ENCODE results near the gene PLB1.

PLB1 gene

DNA sequence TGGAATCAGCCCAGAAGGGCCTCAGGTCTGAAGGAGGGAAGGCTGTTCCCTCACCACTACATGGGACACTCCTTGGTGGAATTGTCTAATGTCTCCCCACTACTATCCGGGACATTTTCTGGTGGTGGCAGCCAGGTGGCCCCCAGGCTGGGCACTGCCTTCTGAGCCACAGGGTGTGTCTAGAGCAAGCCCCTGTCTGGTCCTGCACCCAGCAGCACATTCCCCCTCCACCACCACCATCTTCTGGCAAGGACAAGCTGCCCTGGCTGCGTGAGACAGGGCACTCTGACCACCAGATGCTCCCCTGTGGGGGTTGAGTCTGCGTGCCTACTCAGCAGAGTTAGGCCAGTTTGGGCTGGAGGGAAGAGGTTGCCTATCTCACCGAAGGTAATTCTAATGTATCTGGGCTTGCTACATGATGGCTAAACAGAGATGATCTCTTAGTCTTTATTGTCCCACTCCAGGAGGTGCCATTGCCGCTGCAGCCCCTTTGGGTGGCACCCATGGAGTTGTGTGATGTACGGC lies 106.3 kb downstream of the PLB1 start:
- no peak for DNase-seq
- no peak overlapping the region for H2AFZ ChIP-seq (ENCODE audit: low read depth, low read length)
- peaks cover 10% of the 10 kb centered on the region for H3K4me1 ChIP-seq (ENCODE audit: control insufficient read depth, insufficient read depth, low read depth, low read length)
- H3K4me2 ChIP-seq (ENCODE audit: low read length, poor library complexity, severe bottlenecking) = no peak overlapping the region
- no peak overlapping the region for H4K91ac ChIP-seq (ENCODE audit: low read length)
- no peak overlapping the region for H3K23ac ChIP-seq (ENCODE audit: low read length in 2 of 2)
- no peaks in the 10 kb centered on the region for H3K27me3 ChIP-seq (ENCODE audit: control insufficient read depth in 1 of 2, insufficient read depth in 1 of 2, low read length in 2 of 2)
- 97% methylated on average over 6 of the region's 6 CpGs for WGBS
- H3K79me1 ChIP-seq (replicated peaks; ENCODE audit: low read length, poor library complexity, severe bottlenecking) = peaks cover 2% of the 10 kb centered on the region
- H3K36me3 ChIP-seq (ENCODE audit: control insufficient read depth in 1 of 2, insufficient read depth in 2 of 2, low read depth in 1 of 2, low read length in 2 of 2) = no peaks in the 10 kb centered on the region
- no peak overlapping the region for H2BK5ac ChIP-seq (ENCODE audit: low read depth, low read length, poor library complexity, severe bottlenecking)
- H2BK12ac ChIP-seq (ENCODE audit: low read length in 2 of 2) = no peak overlapping the region
- no peak overlapping the region for H2BK120ac ChIP-seq (ENCODE audit: low read depth, low read length)
- H3K9ac ChIP-seq (ENCODE audit: low read length) = no peak overlapping the region
- H3K14ac ChIP-seq (ENCODE audit: low read length in 2 of 2) = no peak overlapping the region
- H3K27ac ChIP-seq (ENCODE audit: low read length, poor library complexity, severe bottlenecking) = no peak overlapping the region
- H2AK5ac ChIP-seq (ENCODE audit: low read length, severe bottlenecking) = no peak overlapping the region
- no peak overlapping the region for H3K4ac ChIP-seq (ENCODE audit: low read depth in 1 of 2, low read length in 2 of 2)
- H4K8ac ChIP-seq (ENCODE audit: low read length) = no peak overlapping the region
- H3K18ac ChIP-seq (ENCODE audit: low read depth in 1 of 2, low read length in 2 of 2) = no peak overlapping the region
- H3K4me3 ChIP-seq (ENCODE audit: insufficient read depth in 1 of 2, low read depth in 1 of 2, low read length in 2 of 2) = no peak overlapping the region
- no peak overlapping the region for H2BK15ac ChIP-seq (ENCODE audit: low read depth, poor library complexity, severe bottlenecking)
- no peaks in the 10 kb centered on the region for H3K9me3 ChIP-seq (ENCODE audit: control insufficient read depth, low read length)

GRCh38 chr2:28602751-28603639 lies 107.1 kb downstream of the PLB1 start:
- H2AFZ ChIP-seq (ENCODE audit: low read depth, low read length) = no peak overlapping the region
- 100% methylated on average over 3 of the region's 3 CpGs for WGBS
- H3K4me1 ChIP-seq (ENCODE audit: control insufficient read depth, insufficient read depth, low read depth, low read length) = peaks cover 13% of the 10 kb centered on the region
- H3K14ac ChIP-seq (ENCODE audit: low read length in 2 of 2) = peak overlapping the region in 1 of 2 experiments; percentile 46
- H2BK12ac ChIP-seq (ENCODE audit: low read length in 2 of 2) = peak overlapping the region in 1 of 2 experiments; percentile 92
- no peak overlapping the region for H3K4me3 ChIP-seq (ENCODE audit: insufficient read depth in 1 of 2, low read depth in 1 of 2, low read length in 2 of 2)
- H4K91ac ChIP-seq (ENCODE audit: low read length) = no peak overlapping the region
- H2BK120ac ChIP-seq (ENCODE audit: low read depth, low read length) = no peak overlapping the region
- no peak overlapping the region for H2AK5ac ChIP-seq (ENCODE audit: low read length, severe bottlenecking)
- no peak overlapping the region for H4K8ac ChIP-seq (ENCODE audit: low read length)
- no peak overlapping the region for H3K4ac ChIP-seq (ENCODE audit: low read depth in 1 of 2, low read length in 2 of 2)
- H3K18ac ChIP-seq (ENCODE audit: low read depth in 1 of 2, low read length in 2 of 2) = peak overlapping the region in 1 of 2 experiments; percentile 22
- H3K27me3 ChIP-seq (ENCODE audit: control insufficient read depth in 1 of 2, insufficient read depth in 1 of 2, low read length in 2 of 2) = no peaks in the 10 kb centered on the region
- H2BK5ac ChIP-seq (ENCODE audit: low read depth, low read length, poor library complexity, severe bottlenecking) = no peak overlapping the region
- no peak overlapping the region for H3K4me2 ChIP-seq (ENCODE audit: low read length, poor library complexity, severe bottlenecking)
- no peaks in the 10 kb centered on the region for H3K36me3 ChIP-seq (ENCODE audit: control insufficient read depth in 1 of 2, insufficient read depth in 2 of 2, low read depth in 1 of 2, low read length in 2 of 2)
- no peaks in the 10 kb centered on the region for H3K9me3 ChIP-seq (ENCODE audit: control insufficient read depth, low read length)
- H3K27ac ChIP-seq (ENCODE audit: low read length, poor library complexity, severe bottlenecking) = no peak overlapping the region
- H3K79me1 ChIP-seq (replicated peaks; ENCODE audit: low read length, poor library complexity, severe bottlenecking) = peaks cover 2% of the 10 kb centered on the region
- H3K23ac ChIP-seq (ENCODE audit: low read length in 2 of 2) = no peak overlapping the region
- peak overlapping the region; percentile 56 for H2BK15ac ChIP-seq (ENCODE audit: low read depth, poor library complexity, severe bottlenecking)
- no peak overlapping the region for H3K9ac ChIP-seq (ENCODE audit: low read length)
- DNase-seq = no peak

- WGBS = 86% methylated on average over 6 of the region's 10 CpGs
- Histone ChIP-seq H3K4me1 (ENCODE audit: control insufficient read depth, insufficient read depth, low read depth, low read length) (peaks cover 15% of the 10 kb centered on the region), H2AFZ (ENCODE audit: low read depth, low read length) (no peak overlapping the region), H4K91ac (ENCODE audit: low read length) (peak overlapping the region; percentile 32), H3K14ac (ENCODE audit: low read length in 2 of 2) (no peak overlapping the region), H3K4me2 (ENCODE audit: low read length, poor library complexity, severe bottlenecking) (no peak overlapping the region), H3K27ac (ENCODE audit: low read length, poor library complexity, severe bottlenecking) (no peak overlapping the region), H3K4me3 (ENCODE audit: insufficient read depth in 1 of 2, low read depth in 1 of 2, low read length in 2 of 2) (no peak overlapping the region), H4K8ac (ENCODE audit: low read length) (no peak overlapping the region), H2AK5ac (ENCODE audit: low read length, severe bottlenecking) (peak overlapping the region; percentile 11), H3K9ac (ENCODE audit: low read length) (no peak overlapping the region), H3K23ac (ENCODE audit: low read length in 2 of 2) (no peak overlapping the region), H3K9me3 (ENCODE audit: control insufficient read depth, low read length) (no peaks in the 10 kb centered on the region), H2BK120ac (ENCODE audit: low read depth, low read length) (no peak overlapping the region), H3K79me1 (replicated peaks; ENCODE audit: low read length, poor library complexity, severe bottlenecking) (peaks cover 2% of the 10 kb centered on the region), H3K36me3 (ENCODE audit: control insufficient read depth in 1 of 2, insufficient read depth in 2 of 2, low read depth in 1 of 2, low read length in 2 of 2) (no peaks in the 10 kb centered on the region), H2BK12ac (ENCODE audit: low read length in 2 of 2) (peak overlapping the region; percentile 28 to 40), H3K4ac (ENCODE audit: low read depth in 1 of 2, low read length in 2 of 2) (no peak overlapping the region), H3K27me3 (ENCODE audit: control insufficient read depth in 1 of 2, insufficient read depth in 1 of 2, low read length in 2 of 2) (no peaks in the 10 kb centered on the region), H3K18ac (ENCODE audit: low read depth in 1 of 2, low read length in 2 of 2) (peak overlapping the region in 1 of 2 experiments; percentile 16), H2BK15ac (ENCODE audit: low read depth, poor library complexity, severe bottlenecking) (no peak overlapping the region), H2BK5ac (ENCODE audit: low read depth, low read length, poor library complexity, severe bottlenecking) (no peak overlapping the region)
- DNase-seq = no peak
Observed at GRCh38 chr2:28603821-28604220, 108.0 kb downstream of the PLB1 start.

GRCh38 chr2:28604284-28604843 lies 108.5 kb downstream of the PLB1 start:
- H3K23ac ChIP-seq (ENCODE audit: low read length in 2 of 2) = no peak overlapping the region
- peak overlapping the region; percentile 11 for H2AK5ac ChIP-seq (ENCODE audit: low read length, severe bottlenecking)
- H2BK120ac ChIP-seq (ENCODE audit: low read depth, low read length) = no peak overlapping the region
- H3K4me3 ChIP-seq (ENCODE audit: insufficient read depth in 1 of 2, low read depth in 1 of 2, low read length in 2 of 2) = no peak overlapping the region
- no peaks in the 10 kb centered on the region for H3K27me3 ChIP-seq (ENCODE audit: control insufficient read depth in 1 of 2, insufficient read depth in 1 of 2, low read length in 2 of 2)
- no peak overlapping the region for H4K91ac ChIP-seq (ENCODE audit: low read length)
- no peak overlapping the region for H3K9ac ChIP-seq (ENCODE audit: low read length)
- H2AFZ ChIP-seq (ENCODE audit: low read depth, low read length) = no peak overlapping the region
- no peak overlapping the region for H4K8ac ChIP-seq (ENCODE audit: low read length)
- H2BK15ac ChIP-seq (ENCODE audit: low read depth, poor library complexity, severe bottlenecking) = no peak overlapping the region
- peaks cover 2% of the 10 kb centered on the region for H3K79me1 ChIP-seq (replicated peaks; ENCODE audit: low read length, poor library complexity, severe bottlenecking)
- WGBS = 95% methylated on average over 9 of the region's 9 CpGs
- no peak overlapping the region for H2BK5ac ChIP-seq (ENCODE audit: low read depth, low read length, poor library complexity, severe bottlenecking)
- no peaks in the 10 kb centered on the region for H3K9me3 ChIP-seq (ENCODE audit: control insufficient read depth, low read length)
- H3K4me2 ChIP-seq (ENCODE audit: low read length, poor library complexity, severe bottlenecking) = no peak overlapping the region
- no peaks in the 10 kb centered on the region for H3K36me3 ChIP-seq (ENCODE audit: control insufficient read depth in 1 of 2, insufficient read depth in 2 of 2, low read depth in 1 of 2, low read length in 2 of 2)
- H3K4me1 ChIP-seq (ENCODE audit: control insufficient read depth, insufficient read depth, low read depth, low read length) = peaks cover 15% of the 10 kb centered on the region
- H3K27ac ChIP-seq (ENCODE audit: low read length, poor library complexity, severe bottlenecking) = no peak overlapping the region
- H2BK12ac ChIP-seq (ENCODE audit: low read length in 2 of 2) = peak overlapping the region in 1 of 2 experiments; percentile 40
- DNase-seq = no peak
- H3K4ac ChIP-seq (ENCODE audit: low read depth in 1 of 2, low read length in 2 of 2) = no peak overlapping the region
- H3K14ac ChIP-seq (ENCODE audit: low read length in 2 of 2) = no peak overlapping the region
- no peak overlapping the region for H3K18ac ChIP-seq (ENCODE audit: low read depth in 1 of 2, low read length in 2 of 2)
